GM12801 (cell line): ENCODE measurements around the gene FBXO36.

ENCODE experiments used
- CTCF ChIP-seq: IDR thresholded peaks from one replicate; pipeline ENCODE4 v1.5.1; 2011; ENCODE audit warnings: control low read depth; ENCODE audit not compliant: insufficient read length; ENCODE audit errors: extremely low read depth

The FBXO36 gene

DNA sequence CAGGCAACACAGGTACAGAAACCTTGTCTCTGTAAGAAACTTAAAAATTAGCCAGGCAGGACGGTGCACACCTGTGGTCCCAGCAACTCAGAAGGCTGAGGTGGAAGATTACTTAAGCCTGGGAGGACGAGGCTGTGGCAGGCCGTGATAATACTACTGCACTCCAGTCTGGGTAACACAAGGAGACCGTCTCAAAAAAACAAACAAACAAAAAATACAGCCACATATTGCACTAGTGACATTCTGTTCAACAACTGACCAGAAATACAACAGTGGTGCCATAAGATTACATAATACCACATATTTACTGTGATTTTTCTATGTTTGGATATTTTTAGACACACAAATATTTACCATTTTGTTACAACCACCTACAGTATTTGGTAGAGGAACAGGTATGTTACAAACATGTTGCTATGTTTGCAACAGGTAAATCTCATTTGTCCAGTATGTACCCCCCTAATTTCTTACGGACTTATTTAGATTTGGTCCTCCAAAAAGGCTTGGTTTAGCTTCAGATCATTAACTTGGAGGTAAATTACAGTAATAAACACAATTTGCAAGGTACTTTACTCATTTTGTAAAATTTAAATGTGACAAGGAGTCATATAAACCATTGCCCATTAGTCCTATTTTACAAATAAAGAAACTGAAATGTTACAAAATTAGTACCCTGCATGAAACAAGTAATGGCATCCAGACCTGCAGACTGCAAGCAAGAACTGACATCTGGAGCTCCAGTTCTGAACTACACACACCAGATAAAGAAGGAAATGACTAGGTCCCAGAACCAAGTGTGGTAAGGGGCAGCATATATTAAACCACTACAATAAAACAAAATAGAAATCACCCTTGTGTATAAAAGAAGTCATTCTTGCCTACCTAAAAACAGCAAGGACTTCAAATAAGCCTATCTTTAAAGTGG, 37.3 kb upstream of the FBXO36 start:
- no peak for TF ChIP-seq CTCF

DNA sequence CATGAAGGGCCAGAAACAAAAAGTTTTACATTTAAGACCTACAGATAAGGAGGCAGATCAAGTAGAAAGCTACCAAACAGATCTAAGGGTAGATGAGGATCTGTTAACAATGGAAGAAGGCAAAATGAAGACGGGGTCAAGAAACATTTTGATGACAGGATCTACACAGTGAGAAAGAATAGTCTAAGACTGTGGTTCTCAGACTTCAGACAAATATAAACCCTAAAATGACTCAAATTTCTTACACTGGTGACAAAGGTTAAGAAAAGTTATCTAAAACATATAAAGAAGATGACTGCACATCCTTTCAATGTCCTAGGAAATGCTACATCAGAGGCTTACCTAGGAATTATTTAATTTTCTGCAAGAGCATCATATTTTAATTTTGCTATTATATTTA, 34.9 kb upstream of the FBXO36 start:
- TF ChIP-seq CTCF = no peak

- TF ChIP-seq CTCF = no peak
Observed at GRCh38 chr2:229888031-229888430, 34.3 kb upstream of the FBXO36 start.

GRCh38 chr2:229889023-229889422, 33.3 kb upstream of the FBXO36 start:
- TF ChIP-seq CTCF = no peak

GRCh38 chr2:229896857-229897256, 25.4 kb upstream of the FBXO36 start:
- no peak for TF ChIP-seq CTCF

GRCh38 chr2:229899604-229900003, 22.7 kb upstream of the FBXO36 start:
- no peak for TF ChIP-seq CTCF

DNA sequence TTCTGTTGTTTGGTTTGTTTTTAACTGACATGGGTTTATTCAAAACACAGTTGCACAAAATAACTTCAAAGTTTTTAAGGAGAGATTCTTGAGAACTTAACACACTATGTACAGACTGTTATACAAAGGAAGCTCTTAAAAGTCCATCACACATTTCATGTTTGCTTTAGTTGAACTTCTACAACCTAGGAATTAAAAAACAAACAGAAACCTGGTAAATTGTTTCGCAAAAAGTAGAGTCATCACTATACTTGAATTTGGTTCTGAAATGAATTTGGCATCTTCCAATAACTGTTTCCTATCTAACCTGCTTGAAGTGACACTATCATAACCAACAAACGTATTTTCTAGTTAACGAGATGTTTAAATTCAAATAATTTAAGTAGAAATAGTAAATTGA, 22.3 kb upstream of the FBXO36 start:
- no peak for TF ChIP-seq CTCF
